ENCODE data around the gene UCK1. TPM values are rescaled to one million over a fixed set of nuclear protein-coding genes. Genes with fewer than 3 reads are reported as not detected.

Gene UCK1
- total and polyA plus RNA-seq, 2 of the 13 experiments (the other 11 are each of a cell fraction or from before 2014, with no cell fraction given), result 11.0 to 24.1 TPM

DNA sequence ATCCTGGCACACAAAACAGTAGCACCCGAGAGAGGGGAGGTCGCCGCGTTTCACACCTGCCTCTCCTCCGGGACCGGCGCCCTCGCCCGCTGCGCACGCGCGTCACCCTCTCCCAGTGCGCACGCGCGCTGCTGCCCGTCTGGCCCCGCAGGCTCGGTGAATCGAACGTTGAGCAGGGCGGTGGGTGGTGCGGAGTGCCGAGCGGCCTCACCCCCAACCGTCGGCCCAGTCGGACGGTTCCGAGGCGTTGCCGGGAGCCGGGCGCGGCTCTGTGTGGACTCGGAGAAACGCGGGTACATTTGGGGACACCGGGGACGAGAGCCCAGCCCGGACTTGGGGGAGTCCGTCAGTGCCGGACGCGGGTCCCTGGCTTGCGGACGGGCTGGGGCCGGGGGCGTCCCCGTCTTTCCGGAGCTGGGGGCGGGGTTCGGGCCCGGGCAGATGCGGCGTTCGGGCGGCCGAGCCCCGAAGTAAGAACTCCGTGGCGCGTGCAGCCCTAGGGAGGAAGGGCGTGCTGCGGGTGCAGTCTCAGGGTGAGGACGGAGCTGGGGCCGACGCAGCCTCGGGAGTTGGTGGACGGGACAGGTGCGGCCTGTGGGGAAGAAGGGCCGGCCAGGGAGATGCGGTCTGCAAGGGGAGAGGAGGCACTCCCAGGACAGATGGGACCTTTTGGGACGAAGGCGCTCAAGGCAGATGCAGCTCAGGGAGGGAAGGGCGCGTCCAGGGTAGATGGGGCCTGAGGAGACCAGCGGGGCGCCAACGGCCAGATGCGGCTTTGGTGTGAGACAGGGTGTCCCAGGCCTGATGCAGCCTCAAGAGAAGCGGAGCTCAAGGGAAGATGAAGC, 28.1 kb downstream of the UCK1 start, which contains the start of gene POMT1 (continued):
- TF ChIP-seq, protein P1, sequence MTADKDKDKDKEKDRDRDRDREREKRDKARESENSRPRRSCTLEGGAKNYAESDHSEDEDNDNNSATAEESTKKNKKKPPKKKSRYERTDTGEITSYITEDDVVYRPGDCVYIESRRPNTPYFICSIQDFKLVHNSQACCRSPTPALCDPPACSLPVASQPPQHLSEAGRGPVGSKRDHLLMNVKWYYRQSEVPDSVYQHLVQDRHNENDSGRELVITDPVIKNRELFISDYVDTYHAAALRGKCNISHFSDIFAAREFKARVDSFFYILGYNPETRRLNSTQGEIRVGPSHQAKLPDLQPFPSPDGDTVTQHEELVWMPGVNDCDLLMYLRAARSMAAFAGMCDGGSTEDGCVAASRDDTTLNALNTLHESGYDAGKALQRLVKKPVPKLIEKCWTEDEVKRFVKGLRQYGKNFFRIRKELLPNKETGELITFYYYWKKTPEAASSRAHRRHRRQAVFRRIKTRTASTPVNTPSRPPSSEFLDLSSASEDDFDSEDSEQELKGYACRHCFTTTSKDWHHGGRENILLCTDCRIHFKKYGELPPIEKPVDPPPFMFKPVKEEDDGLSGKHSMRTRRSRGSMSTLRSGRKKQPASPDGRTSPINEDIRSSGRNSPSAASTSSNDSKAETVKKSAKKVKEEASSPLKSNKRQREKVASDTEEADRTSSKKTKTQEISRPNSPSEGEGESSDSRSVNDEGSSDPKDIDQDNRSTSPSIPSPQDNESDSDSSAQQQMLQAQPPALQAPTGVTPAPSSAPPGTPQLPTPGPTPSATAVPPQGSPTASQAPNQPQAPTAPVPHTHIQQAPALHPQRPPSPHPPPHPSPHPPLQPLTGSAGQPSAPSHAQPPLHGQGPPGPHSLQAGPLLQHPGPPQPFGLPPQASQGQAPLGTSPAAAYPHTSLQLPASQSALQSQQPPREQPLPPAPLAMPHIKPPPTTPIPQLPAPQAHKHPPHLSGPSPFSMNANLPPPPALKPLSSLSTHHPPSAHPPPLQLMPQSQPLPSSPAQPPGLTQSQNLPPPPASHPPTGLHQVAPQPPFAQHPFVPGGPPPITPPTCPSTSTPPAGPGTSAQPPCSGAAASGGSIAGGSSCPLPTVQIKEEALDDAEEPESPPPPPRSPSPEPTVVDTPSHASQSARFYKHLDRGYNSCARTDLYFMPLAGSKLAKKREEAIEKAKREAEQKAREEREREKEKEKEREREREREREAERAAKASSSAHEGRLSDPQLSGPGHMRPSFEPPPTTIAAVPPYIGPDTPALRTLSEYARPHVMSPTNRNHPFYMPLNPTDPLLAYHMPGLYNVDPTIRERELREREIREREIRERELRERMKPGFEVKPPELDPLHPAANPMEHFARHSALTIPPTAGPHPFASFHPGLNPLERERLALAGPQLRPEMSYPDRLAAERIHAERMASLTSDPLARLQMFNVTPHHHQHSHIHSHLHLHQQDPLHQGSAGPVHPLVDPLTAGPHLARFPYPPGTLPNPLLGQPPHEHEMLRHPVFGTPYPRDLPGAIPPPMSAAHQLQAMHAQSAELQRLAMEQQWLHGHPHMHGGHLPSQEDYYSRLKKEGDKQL (CRISPR knock-in tag; IDR thresholded peaks at IDR 0.05; ENCODE audit: low read depth), result no peak
- TF ChIP-seq BRD4 (CRISPR knock-in tag; IDR thresholded peaks at IDR 0.05) (0 out of 2 replicates have a peak, but pooled peaks have one; percentile 16), TEAD3 (CRISPR knock-in tag; optimal IDR thresholded peaks at IDR 0.05; ENCODE audit: borderline replicate concordance) (peak; percentile 47)

DNA sequence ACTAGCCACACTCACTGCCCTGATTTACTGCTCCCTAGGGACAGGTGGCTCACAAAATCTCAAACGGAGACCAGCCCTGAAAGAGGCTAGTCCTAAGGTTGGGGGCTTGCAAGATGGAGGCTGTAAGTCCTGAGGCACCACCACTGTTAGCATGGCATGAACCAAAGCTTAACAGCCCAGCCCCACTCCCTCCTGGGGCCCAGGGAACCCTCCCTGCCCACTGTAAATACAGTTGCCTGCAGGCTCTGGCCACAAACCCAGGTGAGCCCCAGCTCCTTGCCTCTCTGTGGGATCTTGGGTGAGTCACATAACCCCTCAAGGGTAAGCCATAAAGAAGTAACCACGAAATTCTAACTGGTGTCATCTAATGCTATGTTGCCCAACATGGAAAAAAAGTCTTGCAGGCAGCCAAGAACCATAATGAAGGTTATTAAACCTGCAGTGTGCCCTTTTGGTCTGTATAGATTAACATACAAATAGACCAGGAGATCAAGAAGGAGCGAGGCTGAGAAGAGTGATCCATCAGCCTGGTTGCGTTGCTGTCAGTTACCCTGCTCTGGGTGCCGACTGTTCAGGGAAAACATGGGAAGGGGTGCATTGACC, 30.0 kb downstream of the UCK1 start:
- no peak overlapping the region for H3K4me3 ChIP-seq (replicated peaks in 1 of 3; ENCODE audit: insufficient read depth in 1 of 3, low read depth in 2 of 3, low read length in 3 of 3)
- H3K36me3 ChIP-seq (replicated peaks in 1 of 2; ENCODE audit: control insufficient read depth in 1 of 2, insufficient read depth in 2 of 2, low read length in 2 of 2), result peaks cover 10 to 23% of the 10 kb centered on the region in 2 experiments
- DNase-seq (ENCODE audit: low spot score) (no peak), FAIRE-seq (no peak), ATAC-seq (no peak)
- no TSS peak for BruUV-seq (replicated peaks)
- no peak overlapping the region for H3K4me2 ChIP-seq (ENCODE audit: low read depth, low read length)
- H4K20me1 ChIP-seq (ENCODE audit: insufficient read depth, low read length), result no peaks in the 10 kb centered on the region
- intact Hi-C loops (cut with micrococcal nuclease; ENCODE audit: unreplicated experiment) (no loop called here), in situ Hi-C loops (cut with HindIII; ENCODE audit: extremely low pct_ligation_motif_present, low pct_unique_long_range_greater_than_20kb) (no loop called here)
- H3K9ac ChIP-seq (ENCODE audit: insufficient read depth, low read depth, low read length), result no peak overlapping the region; the same call in 1 of the 2 replicates
- no peaks in the 10 kb centered on the region for H3K9me3 ChIP-seq (ENCODE audit: low read length)
- TF ChIP-seq FUBP1 (CRISPR knock-in tag; IDR thresholded peaks at IDR 0.05; ENCODE audit: borderline replicate concordance), result no peak
- TF ChIP-seq RBM22 (optimal IDR thresholded peaks at IDR 0.05; ENCODE audit: low read length), result peak; percentile 81
- 66% methylated on average over 5 of the region's 5 CpGs for WGBS (ENCODE audit: low lambda C conversion rate)
- POLR2A ChIA-PET, result no interaction called here
- peaks cover 33% of the 10 kb centered on the region for H3K4me1 ChIP-seq (ENCODE audit: insufficient read depth, low read length)
- peak overlapping the region; percentile 8 for H3K27ac ChIP-seq (ENCODE audit: extremely low read length, insufficient read depth, low read length)
- H3K27me3 ChIP-seq (ENCODE audit: control insufficient read depth in 1 of 2, insufficient read depth in 2 of 2, low read length in 2 of 2), result no peaks in the 10 kb centered on the region; a peak in 1 of 5 replicates
- CTCF ChIA-PET (ENCODE audit: low intra/inter-chr PET ratio, low total read pairs), result no interaction called here
- no peak overlapping the region for H2AFZ ChIP-seq (ENCODE audit: low read length)
- peaks cover 2% of the 10 kb centered on the region for H3K79me2 ChIP-seq (ENCODE audit: insufficient read depth, low read length)

Data from HepG2 (cell line).